HepG2 (cell line): ENCODE data around the gene USP32. TPM values are rescaled to one million over a fixed set of nuclear protein-coding genes. Genes with fewer than 3 reads are reported as not detected.

Experiments
- KIAA2018 ChIP-seq: sonication (generic); formaldehyde crosslinking; IDR thresholded peaks from 2 replicates; pipeline ENCODE4 v1.5.0; 2020; ENCODE audit warnings: mild to moderate bottlenecking, missing genetic modification reagents, borderline replicate concordance
- MXI1 ChIP-seq: IDR thresholded peaks from 3 replicates; pipeline ENCODE4 v1.6.1; 2012; ENCODE audit warnings: low read depth, low read length, inconsistent platforms, borderline replicate concordance
- POGZ ChIP-seq: sonication (generic); formaldehyde crosslinking; IDR thresholded peaks from 2 replicates; pipeline ENCODE4 v1.4.0; 2020; ENCODE audit warnings: mild to moderate bottlenecking, missing genetic modification reagents
- SMARCC2 ChIP-seq: fragments of 450-650 bp; IDR thresholded peaks from 2 replicates; pipeline ENCODE4 v1.6.1; 2017; ENCODE audit warnings: antibody characterized with exemption, mild to moderate bottlenecking
- SUZ12 ChIP-seq: fragments of 150-350 bp; IDR thresholded peaks from 2 replicates; pipeline ENCODE4 v1.6.1; 2014; ENCODE audit warnings: low read depth, low read length
- ZBTB20 ChIP-seq: sonication (generic); formaldehyde crosslinking; IDR thresholded peaks from 2 replicates; pipeline ENCODE4 v1.8.1; 2023; ENCODE audit warnings: missing genetic modification reagents, low read depth, mild to moderate bottlenecking, borderline replicate concordance
- ZBTB40 ChIP-seq, 2 experiments: fragments of 450-650 bp in 1 of 2; sonication (generic) in 1 of 2; formaldehyde crosslinking in 1 of 2; IDR thresholded peaks; 2 replicates each; pipeline versions ENCODE4 v1.6.1 to v1.8.0; 2016 to 2022; ENCODE audit warnings: antibody characterized with exemption in 1 of 2, mild to moderate bottlenecking in 1 of 2, missing genetic modification reagents in 1 of 2
- ZFP36L2 ChIP-seq: sonication (generic); formaldehyde crosslinking; IDR thresholded peaks from 2 replicates; pipeline ENCODE4 v1.4.0; 2020; ENCODE audit warnings: missing genetic modification reagents
- ZNF841 ChIP-seq: sonication (generic); formaldehyde crosslinking; IDR thresholded peaks from 2 replicates; pipeline ENCODE4 v1.8.1; 2023; ENCODE audit warnings: missing genetic modification reagents, borderline replicate concordance
- polyA plus RNA-seq, 8 experiments: library from polyadenylated mRNA; depleted of rRNA in 3 of 8; stranded (reverse) in 7 of 8; unstranded in 1 of 8; fragments of >200 nt; fragmentation: Illumina TruSeq in 4 of 8; extraction: Trizol in 4 of 8; gene quantifications; 2 replicates each; pipeline versions ENCODE4 v1.2.1 to v1.2.3, GENCODE V29; 2011 to 2016; ENCODE audit warnings: low read depth in 4 of 8, missing spikeins in 1 of 8, mixed read lengths in 1 of 8; ENCODE audit not compliant: insufficient read depth in 1 of 8
- total RNA-seq, 5 experiments: library from RNA; depleted of rRNA; stranded (reverse); fragments of >200 nt; fragmentation: Illumina TruSeq; extraction: Trizol; gene quantifications; 2 replicates each; pipeline ENCODE4 v1.2.3, GENCODE V29; 2016; ENCODE audit warnings: low read depth in 1 of 5

USP32 gene
- total and polyA plus RNA-seq, 2 of the 13 experiments (the other 11 are each of a cell fraction or from before 2014, with no cell fraction given), result 24.9 to 39.9 TPM

GRCh38 chr17:60392042-60392844 lies at the start of gene USP32 (continued):
- TF ChIP-seq KIAA2018 (CRISPR knock-in tag), result no peak
- TF ChIP-seq POGZ (CRISPR knock-in tag), result peak; percentile 98
- peak; percentile 82; the same call in 1 of the 2 replicates for TF ChIP-seq ZNF841 (CRISPR knock-in tag)
- no peak for TF ChIP-seq SUZ12
- TF ChIP-seq ZBTB20 (CRISPR knock-in tag), result no peak; the same call in 1 of the 2 replicates
- no peak for TF ChIP-seq SMARCC2
- TF ChIP-seq ZBTB40 (IDR thresholded peaks at IDR 0.05), result no peak
- TF ChIP-seq ZBTB40 (CRISPR knock-in tag; IDR thresholded peaks at IDR 0.05), result peak; percentile 80
- peak; percentile 43; the same call in 1 of the 2 replicates for TF ChIP-seq ZFP36L2 (CRISPR knock-in tag)
- TF ChIP-seq MXI1, result peak; percentile 96
